HG03558 (cell line): ENCODE measurements around the gene SND1.

Source experiments
- ATAC-seq: cut with Tn5 transposase; IDR thresholded peaks from one replicate; pipeline ENCODE4 v1.9.1; 2021; ENCODE audit warnings: moderate number of reproducible peaks; ENCODE audit not compliant: unreplicated experiment; ENCODE audit errors: extremely low read depth

SND1 gene

GRCh38 chr7:127682140-127682539, 30.1 kb downstream of the SND1 start:
- ATAC-seq: no peak

GRCh38 chr7:127683776-127684681, 32.0 kb downstream of the SND1 start:
- peak; percentile 70 for ATAC-seq

GRCh38 chr7:127689194-127689772, 37.3 kb downstream of the SND1 start:
- no peak for ATAC-seq

GRCh38 chr7:127690337-127690736, 38.3 kb downstream of the SND1 start:
- no peak for ATAC-seq

GRCh38 chr7:127690806-127691205, 38.8 kb downstream of the SND1 start:
- ATAC-seq: no peak

- ATAC-seq: no peak
Observed at GRCh38 chr7:127692200-127692599, 40.2 kb downstream of the SND1 start.

GRCh38 chr7:127699853-127700252, 47.9 kb downstream of the SND1 start:
- ATAC-seq: no peak

GRCh38 chr7:127702052-127702652, 50.2 kb downstream of the SND1 start:
- no peak for ATAC-seq

GRCh38 chr7:127702938-127703337, 50.9 kb downstream of the SND1 start:
- ATAC-seq: no peak

- ATAC-seq: no peak
Observed at GRCh38 chr7:127704211-127704610, 52.2 kb downstream of the SND1 start.

GRCh38 chr7:127705461-127705959, 53.5 kb downstream of the SND1 start:
- ATAC-seq: no peak

GRCh38 chr7:127706766-127707165, 54.8 kb downstream of the SND1 start:
- ATAC-seq: no peak

GRCh38 chr7:127708201-127708600, 56.2 kb downstream of the SND1 start:
- ATAC-seq: no peak

GRCh38 chr7:127708788-127709187, 56.8 kb downstream of the SND1 start:
- ATAC-seq: no peak

GRCh38 chr7:127710635-127711034, 58.6 kb downstream of the SND1 start:
- no peak for ATAC-seq

- no peak for ATAC-seq
Observed at GRCh38 chr7:127711872-127712271, 59.9 kb downstream of the SND1 start.

- no peak for ATAC-seq
Observed at GRCh38 chr7:127713006-127713405, 61.0 kb downstream of the SND1 start.

- ATAC-seq: no peak
Observed at GRCh38 chr7:127713758-127714157, 61.8 kb downstream of the SND1 start.

GRCh38 chr7:127715272-127715671, 63.3 kb downstream of the SND1 start:
- no peak for ATAC-seq

- no peak for ATAC-seq
Observed at GRCh38 chr7:127715901-127716300, 63.9 kb downstream of the SND1 start.
